GM21825 (cell line): ENCODE data around the gene ALOX5.

Source experiments
- ATAC-seq: cut with Tn5 transposase; IDR thresholded peaks from one replicate; pipeline ENCODE4 v1.9.1; 2021; ENCODE audit warnings: mild to moderate bottlenecking, moderate library complexity; ENCODE audit not compliant: unreplicated experiment

ALOX5 gene

DNA sequence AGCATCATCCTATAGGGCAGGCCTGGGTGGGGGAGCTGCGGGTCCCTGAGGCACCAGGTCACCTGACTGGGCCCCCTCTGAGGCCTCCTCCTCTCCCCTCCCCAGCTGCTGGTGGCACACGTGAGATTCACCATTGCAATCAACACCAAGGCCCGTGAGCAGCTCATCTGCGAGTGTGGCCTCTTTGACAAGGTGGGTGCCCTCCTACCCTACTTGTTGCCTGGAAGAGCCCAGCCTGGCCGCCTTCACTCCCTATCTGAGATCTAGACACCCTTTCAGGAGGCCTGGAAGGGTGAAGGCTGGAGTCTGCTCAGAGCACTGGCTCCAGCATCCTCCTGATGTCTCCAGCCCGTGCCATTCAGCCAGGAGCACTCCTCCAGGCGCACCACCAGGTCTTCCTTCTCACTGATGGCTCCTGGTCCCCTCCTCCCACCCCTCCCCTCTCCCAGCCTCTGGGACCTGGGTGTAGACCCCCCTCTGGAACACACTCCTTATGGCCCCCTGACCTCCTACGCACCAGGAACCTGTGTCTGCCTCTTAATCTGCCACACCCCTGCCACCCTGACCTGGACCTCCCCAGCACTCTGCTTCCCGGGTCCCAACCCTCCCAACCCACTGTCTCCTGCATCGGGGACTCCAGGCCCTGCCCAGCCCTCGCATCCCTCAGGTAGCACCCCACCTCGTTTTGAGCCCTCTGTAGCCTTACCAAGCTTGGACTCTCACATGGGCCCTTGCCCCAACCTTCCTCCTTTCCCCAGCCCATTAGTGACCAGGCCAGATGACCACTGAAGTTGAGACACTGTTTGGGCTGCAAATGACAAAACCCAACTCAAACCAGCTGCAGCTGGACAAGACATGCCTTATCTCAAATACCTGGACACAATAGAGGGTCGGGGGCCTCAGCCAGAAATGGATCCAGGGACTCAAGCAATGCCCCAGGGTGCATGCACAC is 67.5 kb downstream of the ALOX5 start:
- no peak for ATAC-seq

DNA sequence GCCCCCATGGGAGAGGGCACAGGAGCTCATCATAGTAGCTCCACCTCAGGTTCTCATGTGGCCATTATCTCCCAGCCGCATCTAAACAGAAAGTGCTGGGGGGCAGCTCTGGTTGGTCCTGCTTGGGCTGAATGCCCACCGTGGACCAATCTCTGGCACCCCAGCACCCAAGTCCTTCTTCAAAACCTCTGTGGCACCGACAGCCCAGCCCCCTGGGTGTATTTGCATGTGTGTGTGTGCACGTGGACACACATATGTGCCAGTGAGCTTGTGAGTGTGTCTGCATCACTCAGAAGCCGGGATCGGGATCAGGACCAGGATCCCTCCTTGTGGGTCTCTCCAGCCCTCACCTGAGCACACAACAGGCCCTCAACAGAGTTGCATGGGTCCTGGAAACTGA is 68.2 kb downstream of the ALOX5 start:
- ATAC-seq, result no peak

DNA sequence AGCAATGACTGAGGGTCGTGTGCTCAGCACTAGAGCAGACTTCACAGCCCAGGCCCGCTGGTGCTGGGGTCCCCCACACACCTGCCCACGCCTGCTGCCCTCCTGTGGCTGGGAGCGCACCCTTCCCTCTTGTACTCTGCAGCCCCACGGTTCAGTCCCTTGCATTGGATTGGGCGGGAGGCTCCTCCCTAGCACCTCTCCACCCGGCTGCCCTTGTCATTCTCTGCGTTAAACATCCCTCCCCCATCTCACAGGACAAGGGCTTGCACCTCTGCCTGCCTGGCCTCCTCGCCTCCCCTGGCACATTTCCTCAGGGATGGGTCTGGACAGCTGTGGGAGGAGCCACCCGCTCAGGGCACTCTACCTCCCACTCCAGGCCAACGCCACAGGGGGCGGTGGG is 68.6 kb downstream of the ALOX5 start:
- no peak for ATAC-seq

DNA sequence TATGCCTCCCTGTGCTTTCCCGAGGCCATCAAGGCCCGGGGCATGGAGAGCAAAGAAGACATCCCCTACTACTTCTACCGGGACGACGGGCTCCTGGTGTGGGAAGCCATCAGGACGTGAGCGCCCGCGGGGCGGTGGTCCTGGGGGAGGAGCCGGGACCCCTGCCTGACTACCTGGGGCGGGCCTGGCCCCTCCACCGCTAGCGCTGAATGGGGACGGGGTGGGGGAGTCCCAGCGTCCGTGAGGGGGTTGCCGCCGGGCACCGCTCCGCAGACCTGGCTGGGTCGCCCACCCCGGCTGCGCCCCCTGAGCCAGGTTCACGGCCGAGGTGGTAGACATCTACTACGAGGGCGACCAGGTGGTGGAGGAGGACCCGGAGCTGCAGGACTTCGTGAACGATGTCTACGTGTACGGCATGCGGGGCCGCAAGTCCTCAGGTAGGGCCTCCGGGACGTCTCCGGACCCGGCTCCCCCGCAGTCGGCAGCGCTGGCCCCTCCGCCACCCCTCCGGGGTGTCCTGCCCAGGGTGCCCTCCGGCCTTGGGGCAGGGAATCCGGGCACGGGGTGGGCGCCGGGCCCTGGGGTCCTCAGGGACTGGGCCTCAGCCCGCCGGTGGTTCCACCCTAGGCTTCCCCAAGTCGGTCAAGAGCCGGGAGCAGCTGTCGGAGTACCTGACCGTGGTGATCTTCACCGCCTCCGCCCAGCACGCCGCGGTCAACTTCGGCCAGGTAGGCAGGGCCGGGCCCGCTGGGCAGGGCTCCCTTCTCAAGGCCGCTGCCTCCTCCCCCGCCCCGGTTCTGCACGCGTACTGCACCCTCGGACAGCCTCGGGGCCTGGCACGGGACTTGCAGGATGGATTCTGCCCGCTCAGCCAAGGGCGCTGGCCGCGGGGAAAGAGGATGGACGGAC is 69.3 kb downstream of the ALOX5 start:
- ATAC-seq, result no peak

DNA sequence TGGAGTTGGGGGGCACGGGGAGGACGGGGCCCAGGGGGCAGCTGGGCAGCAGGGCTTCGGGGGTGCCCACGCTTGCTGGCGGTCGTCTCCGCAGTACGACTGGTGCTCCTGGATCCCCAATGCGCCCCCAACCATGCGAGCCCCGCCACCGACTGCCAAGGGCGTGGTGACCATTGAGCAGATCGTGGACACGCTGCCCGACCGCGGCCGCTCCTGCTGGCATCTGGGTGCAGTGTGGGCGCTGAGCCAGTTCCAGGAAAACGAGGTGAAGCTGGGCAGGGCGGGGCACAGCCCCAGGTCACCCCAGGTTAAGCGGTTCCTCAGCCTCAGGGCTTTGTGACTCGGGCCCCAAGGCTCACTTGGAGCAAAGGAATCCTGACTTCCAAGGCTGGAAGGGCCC is 70.0 kb downstream of the ALOX5 start:
- no peak for ATAC-seq

DNA sequence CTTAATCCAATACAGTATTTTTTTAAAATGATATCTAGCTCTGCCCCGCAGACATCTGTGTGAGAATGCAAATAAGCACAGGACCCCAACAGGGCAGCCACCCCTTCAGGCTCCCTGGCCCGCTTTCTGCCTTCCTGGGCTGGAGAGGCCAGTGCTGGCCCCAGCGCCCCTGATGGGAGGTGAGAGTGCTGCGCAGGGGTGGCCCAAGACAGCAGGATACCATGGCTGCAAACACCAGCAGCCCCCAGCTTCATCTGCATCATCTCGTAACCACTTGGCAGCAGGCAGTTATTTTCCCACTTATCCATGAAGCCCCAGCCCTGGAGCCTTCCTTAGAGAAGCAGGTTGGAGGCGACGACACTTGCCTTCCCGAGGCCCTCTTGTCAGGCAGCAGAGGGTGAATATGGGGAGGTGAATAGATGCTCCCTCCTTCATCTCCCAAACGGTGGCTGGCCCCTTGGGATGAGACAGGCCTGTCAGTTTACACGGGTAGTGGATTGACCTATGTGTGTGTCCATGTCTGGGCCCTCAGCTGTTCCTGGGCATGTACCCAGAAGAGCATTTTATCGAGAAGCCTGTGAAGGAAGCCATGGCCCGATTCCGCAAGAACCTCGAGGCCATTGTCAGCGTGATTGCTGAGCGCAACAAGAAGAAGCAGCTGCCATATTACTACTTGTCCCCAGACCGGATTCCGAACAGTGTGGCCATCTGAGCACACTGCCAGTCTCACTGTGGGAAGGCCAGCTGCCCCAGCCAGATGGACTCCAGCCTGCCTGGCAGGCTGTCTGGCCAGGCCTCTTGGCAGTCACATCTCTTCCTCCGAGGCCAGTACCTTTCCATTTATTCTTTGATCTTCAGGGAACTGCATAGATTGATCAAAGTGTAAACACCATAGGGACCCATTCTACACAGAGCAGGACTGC is 71.2 kb downstream of the ALOX5 start:
- no peak for ATAC-seq

DNA sequence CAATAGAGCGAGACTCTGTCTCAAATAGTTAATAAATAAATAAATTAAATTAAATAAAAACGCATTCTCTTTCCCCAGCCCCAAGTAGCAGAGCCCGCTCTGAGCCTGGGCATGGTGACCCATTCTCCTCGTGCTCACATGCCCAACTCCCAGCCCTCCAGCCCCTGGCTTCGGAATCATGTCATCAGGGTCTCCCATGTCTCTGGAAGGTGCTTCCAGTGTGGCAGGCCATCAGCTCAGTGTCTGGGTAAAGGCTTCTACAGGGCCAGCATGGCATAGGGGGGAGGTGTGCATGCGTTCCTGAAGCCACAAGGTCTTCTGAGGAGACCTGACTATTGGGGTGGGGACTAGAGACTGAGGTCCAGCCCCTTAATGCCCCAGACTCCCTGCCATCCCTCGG is 72.8 kb downstream of the ALOX5 start:
- no peak for ATAC-seq

DNA sequence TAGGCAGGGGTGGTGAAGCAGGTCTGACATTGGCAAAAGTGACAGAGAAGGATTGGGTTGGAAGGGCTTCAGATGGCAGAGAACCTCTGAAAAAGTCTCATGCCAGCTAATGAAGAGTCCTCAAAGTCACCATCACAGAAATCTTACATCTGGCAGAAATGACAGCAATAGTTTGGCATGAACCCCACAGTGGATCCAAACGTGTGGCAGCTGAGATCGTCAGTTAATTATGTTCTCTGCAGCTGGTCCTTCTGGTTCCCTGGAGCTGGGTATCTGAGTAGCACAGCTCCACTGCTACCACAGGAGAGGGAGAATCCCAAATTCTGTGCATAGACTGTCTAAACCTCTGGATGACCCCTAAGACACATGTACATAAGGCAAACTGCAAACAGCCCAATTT is 73.4 kb downstream of the ALOX5 start:
- no peak for ATAC-seq

DNA sequence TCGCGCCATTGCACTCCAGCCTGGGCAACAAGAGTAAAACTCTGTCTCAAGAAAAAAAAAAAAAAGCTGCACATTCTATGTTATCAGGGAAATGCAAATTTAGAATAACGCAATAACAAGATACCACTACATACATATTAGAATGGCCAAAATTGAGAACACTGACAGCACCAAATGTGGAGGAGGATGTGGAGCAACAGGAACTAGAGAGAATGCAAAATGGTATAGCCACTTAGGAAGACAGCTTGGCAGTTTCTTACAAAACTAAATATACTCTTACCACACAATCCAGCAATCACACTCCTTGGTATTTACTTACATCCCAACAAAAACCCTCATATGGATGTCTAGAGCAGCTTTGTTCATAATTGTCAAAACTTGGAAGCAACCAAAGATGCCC is 76.8 kb downstream of the ALOX5 start:
- ATAC-seq, result no peak

DNA sequence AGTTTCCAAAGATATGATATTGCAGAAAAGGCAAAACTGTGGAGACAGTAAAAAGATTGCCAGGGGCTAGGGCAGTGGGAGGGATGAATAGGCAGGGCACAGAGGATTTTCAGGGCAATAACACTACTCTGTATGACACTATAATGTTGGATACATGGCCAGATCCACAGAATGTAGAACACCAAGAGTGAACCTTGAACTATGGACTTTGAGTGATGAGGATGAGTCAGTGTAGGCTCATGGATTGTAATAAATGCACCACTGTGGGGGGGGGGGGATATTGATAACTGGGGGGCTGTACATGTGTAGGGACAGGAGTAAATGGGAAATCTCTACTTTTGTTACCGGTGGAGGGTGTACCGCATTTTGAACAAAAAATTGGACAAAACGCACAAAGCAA is 77.4 kb downstream of the ALOX5 start:
- no peak for ATAC-seq

DNA sequence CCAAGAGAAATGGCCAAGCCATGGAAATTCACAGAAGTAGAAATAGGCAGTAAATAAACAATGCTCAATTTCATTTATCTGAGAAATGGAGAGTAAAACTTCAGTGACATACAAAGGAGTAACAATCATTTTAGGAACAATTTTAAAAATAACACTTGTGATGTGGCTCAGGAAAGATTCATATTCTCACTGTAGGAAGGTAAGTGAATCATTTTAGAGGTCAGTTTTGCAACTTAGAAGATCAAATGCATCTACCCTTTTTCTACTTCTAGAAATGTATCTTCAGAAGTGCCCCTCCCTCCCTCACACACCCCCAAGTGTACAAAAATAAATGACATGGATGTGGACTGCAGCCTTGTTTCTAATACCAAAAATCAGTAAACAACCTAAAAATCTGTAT is 78.3 kb downstream of the ALOX5 start:
- ATAC-seq, result no peak

DNA sequence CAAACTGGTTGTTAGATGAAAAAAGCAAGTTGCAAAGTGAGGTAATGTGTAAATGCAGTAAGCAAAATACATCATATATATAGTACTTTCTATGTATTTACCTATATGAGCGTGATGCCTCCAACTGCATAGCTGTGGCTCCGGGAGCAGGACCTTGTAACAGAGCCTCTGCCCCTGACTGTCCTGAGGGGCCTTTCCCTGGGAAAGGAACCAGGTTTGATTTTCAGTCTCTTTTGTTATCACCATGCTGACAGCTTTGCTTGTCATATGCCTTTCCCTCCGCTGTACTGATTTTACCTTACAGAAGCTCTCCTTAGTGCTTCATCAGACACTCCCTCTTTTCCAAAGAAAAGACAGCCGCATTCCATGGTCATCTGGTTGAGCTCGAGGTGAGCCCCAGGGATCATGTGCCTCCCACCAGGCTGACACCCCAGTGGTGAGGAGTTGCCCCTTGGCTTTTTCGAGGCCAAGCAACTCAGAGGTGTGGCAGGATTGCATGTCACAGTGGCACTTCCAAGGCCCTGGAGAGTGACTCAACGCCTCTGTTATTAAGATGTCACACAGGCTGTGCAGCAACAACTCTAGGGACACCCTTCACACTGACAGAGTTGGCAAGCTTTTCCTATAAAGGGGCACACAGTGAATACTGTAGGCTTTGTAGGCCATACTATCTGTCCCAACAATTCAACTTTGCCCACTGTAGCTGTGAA is 78.9 kb downstream of the ALOX5 start:
- no peak for ATAC-seq

DNA sequence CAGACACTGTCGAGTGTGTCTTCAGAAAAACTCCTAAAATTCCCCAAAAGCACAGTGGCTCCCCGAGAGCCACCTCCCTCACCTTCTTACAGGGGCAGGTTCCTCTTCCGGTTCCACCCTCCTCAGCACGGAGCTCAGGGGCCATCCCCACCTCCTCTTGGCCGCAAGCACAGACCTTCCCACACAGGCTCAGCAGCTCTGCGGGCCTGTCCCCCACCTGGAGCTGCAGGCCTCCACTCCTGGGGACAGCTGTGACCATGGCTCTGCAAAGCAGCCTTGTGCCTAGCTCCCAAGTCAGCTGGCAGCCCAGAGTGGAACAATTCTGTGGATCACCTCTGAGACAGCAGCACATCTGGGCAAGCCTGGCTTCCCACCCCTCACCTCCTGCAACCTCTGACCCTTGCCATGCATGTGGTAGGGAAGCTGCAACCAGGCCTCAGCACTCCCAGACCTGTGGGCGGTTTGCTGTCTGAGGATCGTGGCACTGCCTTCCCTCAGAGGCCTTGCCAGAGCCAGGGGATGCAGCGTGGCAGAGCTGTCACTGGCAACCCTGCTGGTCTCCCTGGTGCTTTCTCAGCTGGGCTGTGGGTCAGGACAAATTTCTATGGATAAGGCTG is 79.7 kb downstream of the ALOX5 start:
- ATAC-seq, result no peak

DNA sequence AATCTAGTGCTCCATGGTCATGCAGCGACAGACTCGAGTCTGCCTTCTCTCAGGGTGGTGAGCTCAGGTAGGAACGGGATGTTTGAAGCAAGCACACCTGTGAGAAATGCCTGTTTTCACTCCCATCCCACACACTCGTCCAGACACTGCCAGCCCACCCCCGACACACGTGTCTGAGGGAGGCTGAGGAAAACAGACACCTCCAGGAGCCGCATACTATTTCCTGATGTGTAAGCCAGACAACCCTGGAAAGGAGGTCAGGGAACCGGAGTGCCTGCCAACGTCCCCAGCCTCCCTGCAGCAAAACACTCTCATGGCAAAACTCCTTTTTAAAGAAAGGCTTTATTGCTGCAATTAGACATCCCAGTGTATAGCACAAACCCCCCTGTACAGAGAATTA is 80.2 kb downstream of the ALOX5 start:
- ATAC-seq, result no peak

DNA sequence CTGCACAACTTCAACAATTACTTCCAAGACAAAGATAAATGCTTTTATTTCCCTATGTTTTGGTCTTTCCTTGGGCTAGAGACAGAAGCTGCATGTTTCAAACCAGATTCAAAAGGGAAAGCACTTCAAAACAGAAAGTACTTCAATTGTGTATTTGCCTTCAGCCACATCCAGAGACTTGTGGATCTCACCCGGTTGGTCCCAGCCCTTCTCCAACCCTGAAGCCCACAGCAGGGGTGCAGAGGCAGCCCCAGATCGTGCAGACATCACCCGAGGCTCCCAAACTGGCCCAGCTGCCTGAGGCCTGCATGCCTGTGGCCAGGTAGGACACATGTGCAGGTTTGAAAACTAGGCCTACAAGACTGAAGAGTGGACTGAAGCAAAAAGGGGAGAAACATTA is 80.8 kb downstream of the ALOX5 start:
- ATAC-seq, result no peak

DNA sequence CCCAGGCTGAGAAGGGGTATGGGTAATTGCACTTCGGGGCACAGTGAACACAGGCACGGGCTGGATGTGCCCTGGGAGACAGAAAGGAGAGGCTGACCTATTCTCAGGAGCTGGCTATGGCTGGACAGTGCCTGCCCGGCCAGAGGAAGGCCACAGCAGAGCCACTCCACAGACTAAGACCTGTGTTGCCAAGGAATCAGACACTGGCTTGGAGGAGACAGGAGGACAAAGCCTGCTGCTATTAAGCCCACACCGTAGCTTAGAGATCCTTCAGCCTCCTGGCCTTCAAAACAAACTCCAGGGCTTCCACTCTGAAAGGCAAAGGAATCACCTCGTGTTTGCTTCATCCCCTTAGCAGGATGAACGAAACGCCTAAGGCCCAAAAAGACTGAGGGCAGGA is 82.2 kb downstream of the ALOX5 start:
- ATAC-seq, result no peak

DNA sequence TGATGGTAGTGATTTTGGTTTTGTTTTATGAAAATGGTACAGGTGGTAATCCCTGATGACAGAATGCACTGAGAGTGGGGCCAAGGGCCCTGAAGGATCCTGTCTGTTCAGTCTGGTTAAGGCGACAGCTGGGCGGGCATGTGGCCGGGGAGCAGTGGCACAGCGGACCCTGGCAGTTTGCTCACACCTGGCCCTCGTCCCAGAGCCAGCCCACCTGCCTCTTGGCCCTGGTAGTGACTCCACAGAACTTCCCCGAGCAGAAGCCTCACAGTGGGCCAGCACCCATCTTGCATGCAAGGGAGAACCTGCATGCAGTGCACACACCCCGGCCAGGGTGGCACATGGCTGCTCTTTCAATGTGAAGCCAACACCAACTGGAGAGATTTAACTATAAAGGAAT is 82.8 kb downstream of the ALOX5 start:
- ATAC-seq, result no peak

DNA sequence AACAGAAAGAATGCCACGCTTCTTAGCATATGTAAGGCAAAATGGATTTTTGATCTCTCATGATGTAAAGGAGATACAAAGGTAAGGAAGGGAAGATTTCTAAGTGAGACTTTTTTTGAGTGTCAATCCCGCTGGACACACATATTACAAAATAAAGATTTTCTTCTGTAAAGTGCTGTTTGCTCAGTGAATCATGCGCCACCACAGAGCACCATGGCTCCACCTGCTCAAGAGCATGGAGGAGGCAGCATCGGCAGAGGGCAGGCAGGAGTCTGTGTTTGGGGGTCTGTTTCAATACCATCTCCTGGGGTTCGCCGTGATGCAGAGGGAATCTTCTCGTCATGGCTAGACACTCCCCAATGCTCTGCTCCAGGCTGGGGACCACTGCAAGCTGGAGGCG is 83.5 kb downstream of the ALOX5 start:
- ATAC-seq, result no peak

DNA sequence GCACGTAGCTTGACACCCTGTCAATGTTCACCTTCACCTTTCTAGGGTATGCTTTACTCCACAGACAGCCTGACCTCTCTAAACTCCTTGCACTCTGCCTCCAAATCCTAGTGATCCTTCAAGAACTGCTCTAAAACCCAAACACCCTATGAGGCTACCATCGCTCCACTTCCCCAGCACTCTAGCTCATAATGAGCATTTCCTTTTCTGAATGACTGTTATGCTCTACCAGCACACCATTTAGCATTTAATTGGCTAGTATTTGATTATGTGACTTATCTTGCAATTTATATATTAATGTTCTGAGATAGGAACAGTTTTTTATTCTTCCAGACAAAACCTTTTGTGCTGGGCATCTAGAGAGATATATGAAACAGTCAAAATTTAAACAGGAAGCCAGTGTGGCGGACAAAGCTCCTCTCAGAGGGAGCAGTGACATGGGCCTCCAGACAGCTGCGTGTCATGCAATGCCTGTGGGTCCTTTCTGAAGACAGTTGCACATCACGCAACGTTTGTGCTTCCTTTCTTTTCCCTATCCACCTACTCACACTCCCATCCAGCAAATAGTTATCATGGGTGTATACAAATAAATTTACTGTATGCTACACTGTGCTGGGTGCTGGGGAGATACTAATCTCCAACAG is 86.3 kb downstream of the ALOX5 start:
- ATAC-seq, result peak; percentile 38
